ENCODE results near the gene ZBED1.

ZBED1 gene

DNA sequence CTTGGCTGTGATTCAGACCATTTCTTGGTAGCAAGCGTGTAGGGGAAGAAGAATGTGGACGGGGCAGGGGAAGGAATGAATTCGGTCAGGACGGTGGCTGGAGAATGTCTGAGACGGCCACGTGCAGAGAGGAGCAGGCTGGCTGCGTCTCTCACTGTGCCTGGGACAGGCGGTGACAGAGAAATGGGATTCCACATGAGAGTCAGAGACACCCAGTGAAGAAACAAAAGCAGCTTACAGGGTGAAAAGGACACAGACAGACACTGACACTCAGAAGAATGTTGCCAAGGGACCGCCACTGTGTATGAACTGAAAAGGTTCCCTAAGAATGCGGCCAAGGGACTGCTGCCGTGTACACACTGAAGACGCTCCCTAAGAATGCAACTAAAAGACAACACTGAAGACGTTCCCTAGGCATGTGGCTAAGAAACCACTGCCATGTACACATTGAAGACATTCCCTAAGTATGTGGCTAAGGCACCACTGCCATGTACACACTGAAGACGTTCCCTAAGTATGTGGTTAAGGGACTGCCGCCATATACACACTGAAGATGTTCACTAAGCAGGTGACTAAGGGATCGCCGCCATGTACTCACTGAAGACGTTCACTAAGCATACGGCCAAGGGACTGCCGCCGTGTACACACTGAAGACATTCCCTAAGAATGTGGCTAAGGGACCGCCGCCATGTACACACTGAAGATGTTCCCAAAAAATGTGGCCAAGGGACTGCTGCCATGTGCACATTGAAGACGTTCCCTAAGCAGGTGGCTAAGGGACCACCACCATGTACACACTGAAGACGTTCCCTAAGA lies 49.1 kb downstream of the ZBED1 start:
- DNase-seq, result no peak

DNA sequence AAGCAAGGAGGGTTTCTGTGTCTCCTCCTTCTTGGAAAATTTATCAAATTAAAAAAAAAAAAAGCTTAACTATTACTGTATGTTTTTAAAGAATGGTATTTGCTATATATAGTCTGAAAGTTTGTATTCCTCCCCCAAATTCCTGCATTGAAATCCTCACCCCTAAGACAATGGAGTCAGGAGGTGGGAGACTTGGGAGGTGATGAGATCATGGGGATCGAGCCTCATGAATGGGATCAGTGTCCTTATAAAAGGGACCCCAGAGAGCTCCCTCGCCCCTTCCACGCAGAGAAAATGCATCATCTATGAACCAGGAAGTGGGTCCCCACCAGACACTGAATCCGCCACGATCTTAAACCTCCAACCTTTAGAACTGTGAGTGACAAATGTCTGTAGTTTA lies 50.1 kb downstream of the ZBED1 start:
- DNase-seq, result no peak

DNA sequence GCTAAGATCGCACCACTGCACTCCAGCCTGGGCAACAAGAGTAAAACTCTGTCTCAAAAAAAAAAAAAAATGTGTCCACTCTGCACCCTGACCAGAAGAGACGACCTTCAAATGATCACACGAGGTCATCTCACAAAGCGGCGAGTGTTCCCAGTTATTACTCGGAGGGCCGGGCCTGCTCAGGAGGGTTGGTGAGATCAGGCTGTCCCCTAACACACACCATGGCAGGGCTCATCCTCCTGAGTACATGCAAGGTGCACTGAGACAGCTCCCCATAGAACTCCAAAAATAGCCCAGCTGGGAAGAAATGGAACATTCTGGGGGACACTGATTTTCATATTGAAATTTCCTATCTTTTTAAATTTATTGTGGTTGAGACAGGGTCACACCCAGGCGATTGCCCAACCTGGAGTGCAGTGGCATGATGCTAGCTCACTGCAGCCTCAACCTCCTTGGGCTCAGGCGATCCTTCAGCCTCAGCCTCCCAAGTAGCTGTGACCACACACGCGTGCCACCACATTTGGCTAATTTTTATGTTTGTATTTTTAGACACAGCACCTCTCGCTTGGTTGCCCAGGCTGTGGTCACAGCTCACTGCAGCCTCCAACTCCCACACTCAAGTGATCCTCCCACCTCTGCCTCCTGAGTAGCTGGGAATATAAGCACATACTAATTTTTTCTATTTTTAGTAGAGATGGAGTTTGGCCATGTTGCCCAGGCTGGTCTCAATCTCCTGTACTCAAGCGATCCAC lies 51.5 kb downstream of the ZBED1 start:
- no peak for DNase-seq

DNA sequence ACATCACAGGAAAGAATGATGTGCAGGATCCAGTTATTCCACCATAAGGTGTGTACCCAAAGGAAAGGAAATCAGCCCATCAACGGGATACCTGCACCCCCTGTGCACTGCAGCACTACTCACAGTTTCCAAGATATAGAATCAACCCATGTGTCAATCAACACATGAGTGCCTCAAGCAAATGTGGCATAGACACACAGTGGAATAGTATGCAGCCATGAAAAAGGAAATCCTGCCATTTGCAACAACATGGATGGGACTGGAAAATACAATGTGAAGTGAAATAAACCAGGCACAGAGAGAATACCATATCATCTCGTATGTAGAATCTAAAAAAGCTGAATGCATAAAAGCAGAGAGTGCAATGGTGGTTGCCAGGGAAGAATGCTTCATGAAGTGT lies 53.3 kb downstream of the ZBED1 start:
- no peak for DNase-seq

DNA sequence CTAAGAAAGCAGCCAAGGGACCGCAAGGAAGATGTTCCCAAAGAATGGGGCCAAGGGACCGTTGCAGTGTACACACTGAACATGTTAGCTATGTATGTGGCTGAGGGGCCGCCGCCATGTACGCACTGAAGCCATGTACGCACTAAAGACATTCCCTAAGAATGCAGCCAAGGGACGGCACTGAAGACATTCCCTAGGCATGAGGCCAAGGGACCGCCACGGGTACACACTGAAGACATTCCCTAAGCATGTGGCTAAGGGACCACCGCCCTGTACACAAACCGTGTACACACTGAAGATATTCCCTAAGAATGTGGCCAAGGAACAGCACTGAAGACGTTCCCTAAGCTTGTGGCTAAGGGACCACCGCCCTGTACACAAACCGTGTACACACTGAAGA lies 54.0 kb downstream of the ZBED1 start:
- no peak for DNase-seq

DNA sequence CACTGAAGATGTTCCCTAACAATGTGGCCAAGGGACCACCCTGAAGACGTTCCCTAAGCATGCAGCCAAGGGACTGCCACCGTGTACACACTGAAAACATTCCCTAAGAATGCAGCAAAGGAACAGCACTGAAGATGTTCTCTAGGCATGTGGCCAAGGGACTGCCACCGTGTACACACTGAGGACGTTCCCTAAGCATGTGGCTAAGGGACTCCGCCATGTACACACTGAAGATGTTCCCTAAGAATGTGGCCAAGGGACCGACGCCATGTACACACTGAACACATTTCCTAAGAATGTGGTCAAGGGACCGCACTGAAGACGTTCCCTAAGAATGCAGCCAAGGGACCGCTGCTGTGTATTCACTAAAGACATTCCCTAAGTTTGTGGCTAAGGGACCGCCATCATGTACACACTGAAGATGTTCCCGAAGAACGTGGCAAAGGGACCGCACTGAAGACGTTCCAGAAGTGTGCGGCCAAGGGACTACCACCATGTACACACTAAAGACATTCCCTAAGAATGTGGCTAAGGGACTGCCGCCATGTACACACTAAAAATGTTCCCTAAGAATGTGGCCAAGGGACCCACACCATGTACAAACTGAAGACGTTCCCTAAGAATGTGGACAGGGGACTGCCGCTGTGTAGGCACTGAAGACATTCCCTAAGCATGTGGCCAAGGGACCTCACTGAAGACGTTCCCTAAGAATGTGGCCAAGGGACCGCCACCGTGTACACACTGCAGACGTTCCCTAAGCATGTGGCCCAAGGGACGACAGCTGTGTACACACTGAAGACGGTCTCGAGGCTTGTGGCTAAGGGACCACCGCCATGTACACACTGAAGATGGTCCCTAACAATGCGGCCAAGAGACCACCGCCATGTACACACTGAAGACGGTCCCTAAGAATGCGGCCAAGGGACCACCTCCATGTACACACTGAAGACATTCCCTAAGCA lies 54.8 kb downstream of the ZBED1 start:
- no peak for DNase-seq

DNA sequence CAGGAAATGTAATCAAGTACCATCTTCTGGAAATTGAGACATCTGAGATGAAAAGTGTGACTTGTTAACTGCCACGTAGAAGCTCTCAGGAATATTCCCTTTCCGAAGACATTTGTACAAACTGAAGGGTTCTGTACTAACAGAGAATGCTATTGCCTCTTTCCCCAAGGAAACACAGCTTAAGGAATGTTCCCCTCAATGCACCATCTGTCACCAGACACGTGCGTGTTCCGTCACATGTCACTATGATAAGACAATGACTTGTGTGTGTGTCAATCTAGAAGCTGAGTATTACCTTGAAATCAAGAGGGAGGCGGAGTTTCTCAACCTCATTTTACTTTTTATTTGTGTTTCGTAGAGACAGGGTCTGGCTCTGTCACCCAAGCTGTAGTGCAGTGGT lies 58.1 kb downstream of the ZBED1 start:
- no peak for DNase-seq

DNA sequence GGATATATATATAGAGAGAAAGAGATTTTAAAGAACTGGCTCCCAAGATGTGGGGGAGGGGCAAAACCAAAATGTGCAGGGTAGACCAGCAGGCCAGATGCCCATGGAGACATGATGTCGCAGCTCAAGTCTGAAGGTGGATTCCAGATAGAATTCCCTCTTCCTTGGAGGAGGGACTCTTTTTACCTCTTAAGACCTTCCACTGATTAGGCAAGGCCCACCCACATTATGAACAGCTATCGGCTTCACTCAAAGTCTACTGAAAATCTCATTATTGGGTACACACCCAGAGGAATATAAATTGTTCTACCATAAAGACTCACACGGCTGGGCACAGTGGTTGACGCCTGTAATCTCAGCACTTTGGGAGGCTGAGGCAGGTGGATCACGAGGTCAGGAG lies 59.3 kb downstream of the ZBED1 start:
- DNase-seq, result no peak

DNA sequence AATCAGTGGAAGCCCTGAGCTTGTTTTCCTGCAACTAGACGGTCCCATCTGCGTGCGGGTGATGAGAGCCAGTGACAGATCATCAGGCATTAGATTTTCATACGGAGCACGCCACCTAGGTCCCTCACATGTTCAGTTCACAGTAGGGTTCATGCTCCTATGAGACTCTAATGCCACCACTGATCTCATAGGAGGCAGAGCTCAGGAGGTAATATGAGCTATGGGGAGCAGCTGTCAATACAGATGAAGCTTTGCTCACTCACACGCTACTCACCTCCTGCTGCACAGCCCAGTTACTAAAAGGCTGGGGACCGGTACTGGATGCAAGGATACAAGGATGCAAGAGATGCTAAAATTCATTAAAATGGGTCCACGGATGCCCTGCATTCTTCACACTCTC lies 61.2 kb downstream of the ZBED1 start:
- DNase-seq, result no peak

All from femur (tissue), 1 donor.